GM23338 (cell line): ENCODE measurements around the gene MDN1.

ENCODE experiments used
- CREB1 ChIP-seq: fragments of 250-450 bp; sonication (Bioruptor Pico); IDR thresholded peaks from 2 replicates; pipeline ENCODE4 v1.5.0; 2020; ENCODE audit warnings: low read depth, mild to moderate bottlenecking, moderate library complexity
- EZH2phosphoT487 ChIP-seq: fragments of 200-600 bp; sonication (generic); IDR thresholded peaks from one replicate; pipeline ENCODE4 v1.8.1; 2018; ENCODE audit warnings: antibody characterized with exemption; ENCODE audit not compliant: unreplicated experiment
- JUNB ChIP-seq: IDR thresholded peaks from one replicate; pipeline ENCODE4 v1.6.1; 2016; ENCODE audit warnings: antibody characterized with exemption; ENCODE audit not compliant: unreplicated experiment
- NANOG ChIP-seq: IDR thresholded peaks from 2 replicates; pipeline ENCODE4 v1.6.1; 2016; ENCODE audit warnings: antibody characterized with exemption, borderline replicate concordance
- POLR2AphosphoS5 ChIP-seq: IDR thresholded peaks from 2 replicates; pipeline ENCODE4 v1.6.1; 2016; ENCODE audit warnings: antibody characterized with exemption, low read depth
- ZNF331 ChIP-seq: fragments of 250-450 bp; sonication (Bioruptor Pico); IDR thresholded peaks from 2 replicates; pipeline ENCODE4 v1.5.0; 2020; ENCODE audit warnings: low read depth, mild to moderate bottlenecking, moderate library complexity
- TF ChIP-seq, protein P1 (sequence below), 2 experiments: fragments of 200-600 bp in 1 of 2; sonication (generic) in 1 of 2; conservative IDR thresholded peaks; 2 replicates each; pipeline versions ENCODE4 v1.5.1 to v1.6.1; 2016 to 2017; ENCODE audit warnings: antibody characterized with exemption in 2 of 2, low read depth in 2 of 2, mild to moderate bottlenecking in 2 of 2, moderate library complexity in 1 of 2
- TF ChIP-seq, protein P2 (sequence below): fragments of 250-450 bp; sonication (Bioruptor Pico); IDR thresholded peaks from 2 replicates; pipeline ENCODE4 v1.5.0; 2020; ENCODE audit warnings: mild to moderate bottlenecking, moderate library complexity

DNA sequence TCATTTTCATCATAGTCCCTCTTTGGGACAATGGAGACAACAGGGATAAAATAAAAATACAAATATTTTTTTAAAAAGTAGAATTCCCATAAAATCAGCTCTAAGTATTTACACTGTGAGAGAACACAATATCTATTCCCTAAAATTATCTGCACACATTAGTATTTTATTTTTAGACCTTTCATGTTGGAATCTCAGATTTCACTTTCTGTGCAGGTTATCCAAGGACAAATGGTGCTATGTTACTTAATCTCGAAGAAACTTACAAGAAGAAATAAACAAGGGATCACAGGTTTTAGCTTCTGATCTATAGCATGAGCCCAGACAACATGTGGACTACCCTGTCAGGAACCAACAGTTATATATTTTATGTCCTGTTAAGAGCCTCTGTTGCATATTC lies 158.0 kb downstream of the MDN1 start:
- TF ChIP-seq, protein P1, sequence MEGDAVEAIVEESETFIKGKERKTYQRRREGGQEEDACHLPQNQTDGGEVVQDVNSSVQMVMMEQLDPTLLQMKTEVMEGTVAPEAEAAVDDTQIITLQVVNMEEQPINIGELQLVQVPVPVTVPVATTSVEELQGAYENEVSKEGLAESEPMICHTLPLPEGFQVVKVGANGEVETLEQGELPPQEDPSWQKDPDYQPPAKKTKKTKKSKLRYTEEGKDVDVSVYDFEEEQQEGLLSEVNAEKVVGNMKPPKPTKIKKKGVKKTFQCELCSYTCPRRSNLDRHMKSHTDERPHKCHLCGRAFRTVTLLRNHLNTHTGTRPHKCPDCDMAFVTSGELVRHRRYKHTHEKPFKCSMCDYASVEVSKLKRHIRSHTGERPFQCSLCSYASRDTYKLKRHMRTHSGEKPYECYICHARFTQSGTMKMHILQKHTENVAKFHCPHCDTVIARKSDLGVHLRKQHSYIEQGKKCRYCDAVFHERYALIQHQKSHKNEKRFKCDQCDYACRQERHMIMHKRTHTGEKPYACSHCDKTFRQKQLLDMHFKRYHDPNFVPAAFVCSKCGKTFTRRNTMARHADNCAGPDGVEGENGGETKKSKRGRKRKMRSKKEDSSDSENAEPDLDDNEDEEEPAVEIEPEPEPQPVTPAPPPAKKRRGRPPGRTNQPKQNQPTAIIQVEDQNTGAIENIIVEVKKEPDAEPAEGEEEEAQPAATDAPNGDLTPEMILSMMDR (conservative IDR thresholded peaks at IDR 0.05; ENCODE audit: low read depth in 2 of 2): no peak
- TF ChIP-seq POLR2AphosphoS5 (no peak), ZNF331 (no peak), EZH2phosphoT487 (no peak), CREB1 (CRISPR knock-in tag) (no peak), JUNB (no peak), NANOG (no peak)
- TF ChIP-seq, protein P2, sequence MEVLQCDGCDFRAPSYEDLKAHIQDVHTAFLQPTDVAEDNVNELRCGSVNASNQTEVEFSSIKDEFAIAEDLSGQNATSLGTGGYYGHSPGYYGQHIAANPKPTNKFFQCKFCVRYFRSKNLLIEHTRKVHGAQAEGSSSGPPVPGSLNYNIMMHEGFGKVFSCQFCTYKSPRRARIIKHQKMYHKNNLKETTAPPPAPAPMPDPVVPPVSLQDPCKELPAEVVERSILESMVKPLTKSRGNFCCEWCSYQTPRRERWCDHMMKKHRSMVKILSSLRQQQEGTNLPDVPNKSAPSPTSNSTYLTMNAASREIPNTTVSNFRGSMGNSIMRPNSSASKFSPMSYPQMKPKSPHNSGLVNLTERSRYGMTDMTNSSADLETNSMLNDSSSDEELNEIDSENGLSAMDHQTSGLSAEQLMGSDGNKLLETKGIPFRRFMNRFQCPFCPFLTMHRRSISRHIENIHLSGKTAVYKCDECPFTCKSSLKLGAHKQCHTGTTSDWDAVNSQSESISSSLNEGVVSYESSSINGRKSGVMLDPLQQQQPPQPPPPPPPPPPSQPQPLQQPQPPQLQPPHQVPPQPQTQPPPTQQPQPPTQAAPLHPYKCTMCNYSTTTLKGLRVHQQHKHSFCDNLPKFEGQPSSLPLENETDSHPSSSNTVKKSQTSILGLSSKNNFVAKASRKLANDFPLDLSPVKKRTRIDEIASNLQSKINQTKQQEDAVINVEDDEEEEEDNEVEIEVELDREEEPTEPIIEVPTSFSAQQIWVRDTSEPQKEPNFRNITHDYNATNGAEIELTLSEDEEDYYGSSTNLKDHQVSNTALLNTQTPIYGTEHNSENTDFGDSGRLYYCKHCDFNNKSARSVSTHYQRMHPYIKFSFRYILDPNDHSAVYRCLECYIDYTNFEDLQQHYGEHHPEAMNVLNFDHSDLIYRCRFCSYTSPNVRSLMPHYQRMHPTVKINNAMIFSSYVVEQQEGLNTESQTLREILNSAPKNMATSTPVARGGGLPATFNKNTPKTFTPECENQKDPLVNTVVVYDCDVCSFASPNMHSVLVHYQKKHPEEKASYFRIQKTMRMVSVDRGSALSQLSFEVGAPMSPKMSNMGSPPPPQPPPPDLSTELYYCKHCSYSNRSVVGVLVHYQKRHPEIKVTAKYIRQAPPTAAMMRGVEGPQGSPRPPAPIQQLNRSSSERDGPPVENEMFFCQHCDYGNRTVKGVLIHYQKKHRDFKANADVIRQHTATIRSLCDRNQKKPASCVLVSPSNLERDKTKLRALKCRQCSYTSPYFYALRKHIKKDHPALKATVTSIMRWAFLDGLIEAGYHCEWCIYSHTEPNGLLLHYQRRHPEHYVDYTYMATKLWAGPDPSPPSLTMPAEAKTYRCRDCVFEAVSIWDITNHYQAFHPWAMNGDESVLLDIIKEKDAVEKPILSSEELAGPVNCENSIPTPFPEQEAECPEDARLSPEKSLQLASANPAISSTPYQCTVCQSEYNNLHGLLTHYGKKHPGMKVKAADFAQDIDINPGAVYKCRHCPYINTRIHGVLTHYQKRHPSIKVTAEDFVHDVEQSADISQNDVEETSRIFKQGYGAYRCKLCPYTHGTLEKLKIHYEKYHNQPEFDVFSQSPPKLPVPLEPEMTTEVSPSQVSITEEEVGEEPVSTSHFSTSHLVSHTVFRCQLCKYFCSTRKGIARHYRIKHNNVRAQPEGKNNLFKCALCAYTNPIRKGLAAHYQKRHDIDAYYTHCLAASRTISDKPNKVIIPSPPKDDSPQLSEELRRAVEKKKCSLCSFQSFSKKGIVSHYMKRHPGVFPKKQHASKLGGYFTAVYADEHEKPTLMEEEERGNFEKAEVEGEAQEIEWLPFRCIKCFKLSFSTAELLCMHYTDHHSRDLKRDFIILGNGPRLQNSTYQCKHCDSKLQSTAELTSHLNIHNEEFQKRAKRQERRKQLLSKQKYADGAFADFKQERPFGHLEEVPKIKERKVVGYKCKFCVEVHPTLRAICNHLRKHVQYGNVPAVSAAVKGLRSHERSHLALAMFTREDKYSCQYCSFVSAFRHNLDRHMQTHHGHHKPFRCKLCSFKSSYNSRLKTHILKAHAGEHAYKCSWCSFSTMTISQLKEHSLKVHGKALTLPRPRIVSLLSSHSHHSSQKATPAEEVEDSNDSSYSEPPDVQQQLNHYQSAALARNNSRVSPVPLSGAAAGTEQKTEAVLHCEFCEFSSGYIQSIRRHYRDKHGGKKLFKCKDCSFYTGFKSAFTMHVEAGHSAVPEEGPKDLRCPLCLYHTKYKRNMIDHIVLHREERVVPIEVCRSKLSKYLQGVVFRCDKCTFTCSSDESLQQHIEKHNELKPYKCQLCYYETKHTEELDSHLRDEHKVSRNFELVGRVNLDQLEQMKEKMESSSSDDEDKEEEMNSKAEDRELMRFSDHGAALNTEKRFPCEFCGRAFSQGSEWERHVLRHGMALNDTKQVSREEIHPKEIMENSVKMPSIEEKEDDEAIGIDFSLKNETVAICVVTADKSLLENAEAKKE (CRISPR knock-in tag): no peak
